Activated CD4-positive, alpha-beta T cell treated with anti-CD3 and anti-CD28 coated beads for 4 hours (primary cell): Measurements from ENCODE around the gene PTPRT.

Experiments
- DNase-seq, 2 donors: peaks; one replicate each; pipeline ENCODE4 v3.0.0-alpha.2; 2020

PTPRT gene

DNA sequence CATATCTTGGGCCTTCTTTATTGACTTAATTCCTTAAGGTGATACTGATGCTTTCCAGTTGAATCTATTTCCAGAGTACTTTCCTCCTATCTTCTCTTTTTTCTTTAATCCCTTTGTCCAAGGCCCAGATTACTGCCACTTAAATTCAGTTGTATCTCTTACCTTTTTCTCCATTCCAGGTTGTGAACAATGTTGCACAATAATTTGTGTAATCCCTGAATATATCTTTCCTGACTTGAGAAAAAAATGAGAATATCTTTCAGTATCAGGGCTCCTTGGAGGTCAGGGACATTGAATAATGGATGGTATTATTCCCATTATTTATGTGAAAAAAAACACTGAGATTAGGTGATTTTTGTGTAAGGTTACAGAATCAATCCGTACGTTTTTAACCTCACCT, 683.3 kb downstream of the PTPRT start:
- no peak for DNase-seq

GRCh38 chr20:42502591-42502990, 687.1 kb downstream of the PTPRT start:
- DNase-seq, result no peak

- DNase-seq, result no peak
Observed at GRCh38 chr20:42496595-42496994, 693.1 kb downstream of the PTPRT start.

DNA sequence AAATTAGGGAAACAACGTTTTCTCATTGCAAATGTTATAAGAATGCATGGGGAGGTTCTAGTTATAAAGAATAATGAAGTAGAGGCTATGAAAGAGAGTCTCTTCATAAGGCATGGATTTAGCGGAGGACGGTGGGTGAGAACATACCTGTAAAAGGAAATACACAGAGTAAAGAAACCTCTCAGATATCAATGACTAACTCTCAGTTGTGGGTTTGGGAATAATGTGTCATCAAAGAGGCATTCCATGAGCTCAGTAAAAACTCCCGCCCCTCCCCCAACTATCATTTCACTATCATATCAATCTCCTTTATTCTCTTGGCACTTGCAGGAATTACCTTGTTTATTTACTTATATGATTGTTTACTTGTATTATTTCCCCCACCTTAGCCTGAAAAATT, 695.4 kb downstream of the PTPRT start:
- no peak for DNase-seq

- no peak for DNase-seq
Observed at GRCh38 chr20:42493001-42493400, 696.7 kb downstream of the PTPRT start.

GRCh38 chr20:42492290-42492689, 697.4 kb downstream of the PTPRT start:
- no peak for DNase-seq

DNA sequence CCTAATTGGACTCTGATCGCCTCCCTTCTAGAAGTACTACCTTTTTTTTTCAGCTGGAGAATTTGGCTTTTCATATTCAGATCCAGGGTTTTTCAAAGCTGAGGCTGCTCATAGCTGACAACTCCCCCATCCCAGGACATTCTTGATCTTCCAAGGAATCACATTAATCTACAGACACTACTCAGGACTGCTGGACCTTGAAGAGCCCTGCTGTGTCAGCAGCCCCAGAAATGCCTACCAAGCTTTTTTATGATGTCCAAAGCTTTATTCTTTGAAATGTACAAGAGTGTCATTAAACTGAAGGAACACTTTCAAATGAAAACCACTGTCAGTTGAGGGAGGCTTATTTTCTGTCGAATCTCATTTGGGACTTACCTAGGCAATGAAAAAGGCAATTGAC, 704.1 kb downstream of the PTPRT start:
- no peak for DNase-seq

DNA sequence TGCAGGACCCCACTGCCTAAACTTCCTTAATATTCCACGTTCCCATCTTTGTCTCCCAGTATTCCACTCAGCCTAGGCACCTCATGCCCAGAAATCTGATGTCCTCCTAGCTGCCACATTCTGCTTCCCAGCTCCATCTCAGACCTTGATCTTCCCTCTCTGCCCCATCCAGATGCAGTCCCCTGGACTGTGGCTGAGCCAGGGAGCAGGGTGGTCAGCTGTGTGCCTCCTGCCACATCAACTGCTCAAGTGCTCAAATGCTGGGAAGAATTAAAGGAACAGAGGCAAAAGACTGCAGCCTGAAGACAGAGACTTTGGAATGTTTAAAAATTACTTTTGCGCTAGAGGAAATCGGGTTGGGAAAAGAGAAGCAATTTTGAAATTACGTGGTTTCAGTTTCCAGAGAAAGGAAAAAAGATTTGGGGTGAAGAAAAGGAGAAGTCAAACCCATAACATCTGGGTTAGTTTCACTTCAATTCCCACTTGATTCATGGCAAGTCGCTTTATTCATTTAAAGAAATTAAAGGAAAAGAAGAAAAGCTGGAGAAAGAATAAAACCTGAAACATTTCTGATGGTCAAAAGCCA, 704.8 kb downstream of the PTPRT start:
- DNase-seq, result no peak

- no peak for DNase-seq
Observed at GRCh38 chr20:42484335-42484734, 705.4 kb downstream of the PTPRT start.

DNA sequence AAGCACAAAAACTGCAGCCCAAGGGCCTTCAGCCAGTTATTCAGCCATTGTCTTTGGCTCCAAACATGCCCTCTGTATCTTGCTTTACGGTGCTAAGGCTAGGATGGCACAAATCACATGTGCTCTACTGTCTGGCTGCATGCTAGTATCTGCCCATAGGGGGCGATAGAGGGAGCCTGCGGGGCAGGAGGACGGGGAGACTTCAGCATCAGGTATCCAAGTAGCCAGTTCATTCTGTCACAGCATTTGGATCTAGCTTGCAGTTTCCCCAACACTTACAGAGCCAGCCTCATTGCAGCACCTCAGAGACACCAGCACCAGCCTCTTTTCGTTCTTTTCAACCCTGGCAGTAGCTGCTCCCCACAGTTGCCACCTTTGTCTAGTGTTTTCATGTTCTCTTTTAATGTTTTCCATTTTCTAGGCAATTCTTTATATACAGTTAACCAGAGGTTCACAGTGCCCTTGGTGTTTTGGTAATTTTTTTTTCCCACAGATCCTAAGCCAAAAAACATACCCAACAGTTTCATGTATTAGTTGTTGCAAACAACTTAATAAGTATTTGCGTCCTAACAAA, 705.9 kb downstream of the PTPRT start:
- no peak for DNase-seq

DNA sequence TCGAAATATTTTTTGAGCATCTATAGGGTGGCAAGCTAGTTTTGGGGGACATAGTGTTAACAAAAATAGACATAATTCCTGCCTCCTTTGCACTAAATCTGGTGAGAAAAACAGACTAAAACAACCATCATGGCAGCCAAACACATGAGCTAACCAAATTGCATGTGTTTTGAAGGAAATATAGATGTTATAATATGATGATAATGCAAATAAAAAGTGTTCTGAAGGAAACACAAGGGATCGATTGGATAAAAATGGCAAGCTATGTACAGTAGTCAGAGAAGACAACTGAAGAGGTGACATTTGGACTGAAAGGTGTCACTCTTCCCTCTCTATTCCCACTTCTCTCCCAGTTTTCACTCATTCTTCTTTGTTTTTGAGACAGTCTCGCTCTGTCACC, 706.9 kb downstream of the PTPRT start:
- no peak for DNase-seq

- DNase-seq, result no peak
Observed at GRCh38 chr20:42475773-42476172, 713.9 kb downstream of the PTPRT start.

DNA sequence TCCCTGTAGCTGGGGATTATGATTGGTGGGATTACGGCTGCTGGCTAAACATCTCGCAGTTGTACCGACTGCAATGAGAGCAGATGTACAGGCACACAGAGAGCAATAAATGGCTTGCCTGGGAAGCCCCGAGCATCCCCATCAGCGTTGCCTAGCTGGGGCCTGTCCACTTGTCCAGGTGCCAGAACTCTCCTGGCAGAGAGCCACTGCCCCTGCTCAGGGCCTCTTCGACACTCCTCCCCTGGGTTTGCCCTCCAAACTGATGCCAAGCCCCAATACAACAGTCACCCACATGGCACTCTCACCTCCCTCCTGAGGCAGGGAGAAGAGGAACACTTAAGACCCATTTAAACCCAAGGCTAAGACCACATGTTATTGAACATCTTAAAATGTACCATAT, 715.1 kb downstream of the PTPRT start:
- no peak for DNase-seq

DNA sequence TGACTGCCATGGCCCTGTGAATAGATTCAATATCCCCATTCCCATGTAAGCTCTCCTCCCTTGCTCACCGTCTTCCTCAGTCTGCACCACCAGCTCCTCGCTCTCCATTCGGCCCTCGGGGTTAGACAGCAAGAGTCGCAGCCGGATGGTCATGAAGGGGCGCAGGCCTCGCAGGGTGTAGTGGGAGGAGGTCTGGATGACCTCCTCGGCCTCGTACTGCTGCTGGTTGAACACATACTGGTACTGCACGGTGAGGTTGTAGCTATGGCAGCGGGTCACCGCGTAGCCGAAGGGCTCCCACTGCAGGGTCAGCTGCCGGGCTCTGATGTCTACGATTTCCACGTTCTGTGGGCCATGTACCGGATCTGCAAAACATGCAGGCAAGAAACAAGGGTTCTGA, 717.5 kb downstream of the PTPRT start:
- DNase-seq, result no peak

- DNase-seq, result no peak
Observed at GRCh38 chr20:42461965-42462593, 727.6 kb downstream of the PTPRT start.

DNA sequence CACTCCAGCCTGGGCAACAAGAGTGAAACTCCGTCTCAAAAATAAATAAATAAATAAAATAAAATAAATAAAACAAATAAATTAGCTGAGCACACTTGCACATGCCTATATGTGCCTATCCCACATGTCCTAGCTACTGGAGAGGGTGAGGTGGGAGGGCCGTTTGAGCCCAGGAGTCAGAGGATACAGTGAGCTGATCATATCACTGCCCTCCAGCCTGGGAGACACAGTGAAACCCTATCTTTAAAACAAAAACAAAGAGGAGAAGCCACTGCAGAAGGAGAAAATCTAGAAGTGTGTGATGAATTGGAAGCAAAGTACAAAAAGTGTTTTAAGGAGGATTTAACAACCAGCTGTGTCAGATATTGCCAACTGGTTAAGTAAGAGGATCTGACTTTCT, 728.4 kb downstream of the PTPRT start:
- DNase-seq, result no peak

GRCh38 chr20:42447270-42447669, 742.4 kb downstream of the PTPRT start:
- DNase-seq, result no peak

- DNase-seq, result no peak
Observed at GRCh38 chr20:42444799-42445198, 744.9 kb downstream of the PTPRT start.

- no peak for DNase-seq
Observed at GRCh38 chr20:42443200-42443599, 746.5 kb downstream of the PTPRT start.

DNA sequence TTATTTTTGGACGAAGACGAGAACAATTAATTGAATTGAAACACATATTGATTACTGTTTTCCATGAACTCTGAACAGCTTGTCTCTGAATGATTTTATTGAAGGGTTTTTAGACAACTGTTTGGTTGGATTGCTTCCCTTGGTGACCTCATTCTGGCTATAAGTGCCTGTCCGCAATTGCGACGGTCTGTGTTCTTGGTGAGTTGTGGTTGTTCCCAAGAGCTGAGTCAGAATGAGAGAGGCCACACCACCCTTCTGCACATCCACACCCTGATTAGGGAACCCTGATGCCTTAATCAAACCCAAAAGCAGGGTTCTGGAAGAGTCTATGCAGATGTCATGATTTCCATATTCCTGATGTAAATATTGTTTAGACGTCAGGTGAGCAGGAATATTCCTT, 747.0 kb downstream of the PTPRT start:
- DNase-seq, result no peak

DNA sequence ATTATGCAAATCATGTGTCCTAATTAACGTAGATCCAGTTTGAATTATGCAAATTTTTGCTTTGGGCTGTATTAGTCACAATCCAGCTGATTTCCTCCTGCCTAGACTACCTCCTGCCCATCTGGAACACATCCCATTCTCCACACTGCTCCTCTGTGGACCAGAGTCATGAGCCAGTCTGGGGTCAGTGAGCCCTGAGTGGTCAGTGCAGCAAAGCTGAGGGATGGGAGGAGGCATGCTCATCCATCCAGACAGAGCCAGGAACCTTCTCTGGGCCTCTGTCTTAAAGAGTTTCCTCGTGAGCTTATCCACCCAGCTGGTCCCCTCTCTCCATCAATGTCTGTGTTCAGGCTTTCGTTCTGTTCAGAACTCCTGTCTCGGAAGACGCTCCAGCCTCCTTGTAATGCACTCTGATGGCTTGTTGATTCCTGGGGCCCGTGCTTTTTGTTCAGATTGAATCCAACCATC, 747.8 kb downstream of the PTPRT start:
- DNase-seq, result no peak

- no peak for DNase-seq
Observed at GRCh38 chr20:42441196-42441863, 748.4 kb downstream of the PTPRT start.

DNA sequence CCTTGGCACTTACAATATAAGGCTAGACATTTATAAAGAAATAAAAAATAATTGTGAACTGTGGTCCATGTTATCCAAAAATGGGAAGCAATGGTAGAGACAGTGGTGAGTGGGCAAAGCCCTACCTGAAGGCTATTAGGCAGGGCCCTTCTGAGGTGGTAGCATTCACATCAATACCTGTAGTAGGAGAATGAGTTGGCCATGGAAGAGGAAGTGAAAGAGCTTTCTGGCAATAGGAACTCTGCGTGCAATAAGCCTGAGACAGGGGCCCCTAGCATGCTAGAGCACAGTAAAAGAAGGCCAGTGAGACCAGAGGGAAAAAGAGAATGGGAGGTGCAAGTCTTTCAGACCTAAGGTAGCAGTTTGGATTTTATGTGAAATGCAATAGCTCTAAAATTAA, 754.5 kb downstream of the PTPRT start:
- DNase-seq, result no peak
